K562 (cell line): ENCODE data around the gene ZNF24. TPM values are rescaled to one million over a fixed set of nuclear protein-coding genes. Genes with fewer than 3 reads are reported as not detected.

Experiments
- ATAC-seq: fragments of 200-7000 bp; cut with Tn5 transposase; 3 replicates; pipeline ENCODE4 v1.9.1; 2020; ENCODE audit warnings: moderate library complexity
- BruUV-seq: library from RNA; stranded (reverse); fragments of 400-500 nt; replicated peaks from 2 replicates; lab custom pipeline; 2021; lab: Mats Ljungman, UMichigan
- CTCF ChIA-PET: fragments of 300-600 bp; formaldehyde crosslinking; extraction: SDS; loops from one replicate; lab custom pipeline; 2021; ENCODE audit warnings: low intra/inter-chr PET ratio; lab: Yijun Ruan, JAX
- POLR2A ChIA-PET: fragments of 300-600, 350-650 bp; sonication (Branson Sonifier 250); formaldehyde crosslinking; extraction: SDS; loops from one replicate; lab custom pipeline; 2021; ENCODE audit warnings: antibody characterized with exemption, inconsistent platforms; lab: Yijun Ruan, JAX
- DNase-seq, 4 experiments: peaks; one replicate each; pipeline versions ENCODE4 v3.0.0 to v3.0.0-alpha.2; 2011 to 2018; ENCODE audit warnings: low spot score in 3 of 4, mixed read lengths in 3 of 4; ENCODE audit errors: extremely low read depth in 1 of 4
- FAIRE-seq: peaks from 2 replicates; lab custom pipeline; 2011; peaks lifted over from hg19 to GRCh38; lab: Jason Lieb, UNC
- H2AFZ ChIP-seq: 2 replicates; pipeline ENCODE4 v1.6.0; 2011; ENCODE audit warnings: low read depth, low read length, control low read depth, inconsistent platforms
- H3K27ac ChIP-seq: fragments of 200-600 bp; 3 replicates; pipeline ENCODE4 v1.8.0; 2011; ENCODE audit warnings: low read depth, mild to moderate bottlenecking, control low read depth, inconsistent platforms, low read length, moderate library complexity, mixed read lengths; ENCODE audit errors: extremely low read depth
- H3K27me3 ChIP-seq, 2 experiments: fragments of 300-600 bp in 1 of 2; 2 replicates in 1 of 2; 3 replicates in 1 of 2; pipeline versions ENCODE4 v1.6.0 to v1.8.0; 2011; ENCODE audit warnings: inconsistent platforms in 2 of 2, low read length in 2 of 2, mild to moderate bottlenecking in 1 of 2, mixed read lengths in 1 of 2, moderate library complexity in 1 of 2; ENCODE audit not compliant: control insufficient read depth in 2 of 2, insufficient read depth in 2 of 2
- H3K36me3 ChIP-seq: fragments of 300-600 bp; 3 replicates; pipeline ENCODE4 v1.8.0; 2011; ENCODE audit warnings: mild to moderate bottlenecking, low read length, inconsistent platforms; ENCODE audit not compliant: control insufficient read depth, insufficient read depth
- H3K4me1 ChIP-seq, 2 experiments: fragments of 200-600 bp in 1 of 2; replicated peaks in 1 of 2; 2 replicates in 1 of 2; 3 replicates in 1 of 2; pipeline versions ENCODE4 v1.5.1 to v1.8.0; 2011; ENCODE audit warnings: inconsistent platforms in 2 of 2, low read length in 2 of 2, mild to moderate bottlenecking in 1 of 2, mixed read lengths in 1 of 2, moderate library complexity in 1 of 2; ENCODE audit not compliant: control insufficient read depth in 2 of 2, insufficient read depth in 2 of 2
- H3K4me2 ChIP-seq: 2 replicates; pipeline ENCODE4 v1.6.1; 2011; ENCODE audit warnings: low read length, control low read depth, inconsistent platforms, mixed read lengths; ENCODE audit not compliant: insufficient read depth
- H3K4me3 ChIP-seq: fragments of 200-600 bp; sonication (generic), shearing (Covaris generic); 2 replicates; pipeline ENCODE4 v1.5.1; 2016; ENCODE audit warnings: control low read depth, inconsistent platforms
- H3K79me2 ChIP-seq: fragments of 200-600 bp; 3 replicates; pipeline ENCODE4 v1.8.0; 2011; ENCODE audit warnings: low read length, inconsistent platforms; ENCODE audit not compliant: control insufficient read depth, insufficient read depth
- H3K9ac ChIP-seq, 2 experiments: 2 replicates each; pipeline versions ENCODE4 v1.6.0 to v1.6.1; 2011; ENCODE audit warnings: low read depth in 2 of 2, low read length in 2 of 2, control low read depth in 1 of 2, inconsistent platforms in 1 of 2, mild to moderate bottlenecking in 1 of 2, mixed read lengths in 1 of 2; ENCODE audit not compliant: insufficient read depth in 1 of 2
- H3K9me1 ChIP-seq: one replicate; pipeline ENCODE4 v1.6.0; 2011; ENCODE audit warnings: inconsistent platforms, mild to moderate bottlenecking, low read length, moderate library complexity; ENCODE audit not compliant: control insufficient read depth, insufficient read depth
- H3K9me3 ChIP-seq: replicated peaks from 2 replicates; pipeline ENCODE4 v1.5.1; 2011; ENCODE audit warnings: low read depth, low read length, inconsistent platforms; ENCODE audit not compliant: control insufficient read depth, insufficient read depth
- H4K20me1 ChIP-seq: replicated peaks from 2 replicates; pipeline ENCODE4 v1.6.1; 2011; ENCODE audit warnings: low read length, inconsistent platforms, mixed read lengths; ENCODE audit not compliant: control insufficient read depth, insufficient read depth
- CBX5 ChIP-seq: IDR thresholded peaks from 2 replicates; pipeline ENCODE4 v1.6.1; 2014; ENCODE audit warnings: low read depth, borderline replicate concordance
- FOXA3 ChIP-seq, 2 experiments: fragments of 450-650 bp in 1 of 2; sonication (generic) in 1 of 2; formaldehyde crosslinking; IDR thresholded peaks in 1 of 2; conservative IDR thresholded peaks in 1 of 2; 2 replicates each; pipeline versions ENCODE4 v1.4.0 to v1.8.0; 2020 to 2022; ENCODE audit warnings: mild to moderate bottlenecking in 2 of 2, missing genetic modification reagents in 1 of 2
- FOXJ2 ChIP-seq: fragments of 200-800 bp; sonication (Bioruptor generic); IDR thresholded peaks from 2 replicates; pipeline ENCODE4 v1.6.1; 2016; ENCODE audit warnings: missing genetic modification characterization, missing compliant biosample characterization
- FOXP1 ChIP-seq: sonication (generic); formaldehyde crosslinking; IDR thresholded peaks from 2 replicates; pipeline ENCODE4 v1.8.0; 2022; ENCODE audit warnings: mild to moderate bottlenecking, missing genetic modification reagents
- JUN ChIP-seq, 2 experiments: sonication (generic) in 1 of 2; formaldehyde crosslinking in 1 of 2; IDR thresholded peaks; 2 replicates each; pipeline versions ENCODE4 v1.6.1 to v1.8.0; 2012 to 2022; ENCODE audit warnings: borderline replicate concordance in 2 of 2, mild to moderate bottlenecking in 2 of 2, improper control_type of control experiment in 1 of 2, low read depth in 1 of 2, low read length in 1 of 2, missing genetic modification reagents in 1 of 2
- TEAD1 ChIP-seq, 2 experiments: fragments of 450-650 bp in 1 of 2; sonication (generic) in 1 of 2; formaldehyde crosslinking; IDR thresholded peaks; 2 replicates each; pipeline versions ENCODE4 v1.4.0 to v1.8.0; 2020 to 2022; ENCODE audit warnings: mild to moderate bottlenecking in 2 of 2, missing genetic modification reagents in 1 of 2
- TEAD4 ChIP-seq, 2 experiments: sonication (generic) in 1 of 2; formaldehyde crosslinking in 1 of 2; IDR thresholded peaks; 2 replicates each; pipeline versions ENCODE4 v1.6.1 to v1.8.0; 2012 to 2022; ENCODE audit warnings: borderline replicate concordance in 1 of 2, inconsistent platforms in 1 of 2, low read length in 1 of 2, mild to moderate bottlenecking in 1 of 2, missing genetic modification reagents in 1 of 2
- ZHX1 ChIP-seq: fragments of 150-350 bp; conservative IDR thresholded peaks from 2 replicates; pipeline ENCODE4 v1.6.1; 2014; ENCODE audit warnings: low read length
- ZNF431 ChIP-seq: sonication (generic); formaldehyde crosslinking; IDR thresholded peaks from 2 replicates; pipeline ENCODE4 v1.8.0; 2022; ENCODE audit warnings: mild to moderate bottlenecking, missing genetic modification reagents
- ZNF511 ChIP-seq: sonication (generic); formaldehyde crosslinking; IDR thresholded peaks from 2 replicates; pipeline ENCODE4 v1.8.0; 2022; ENCODE audit warnings: mild to moderate bottlenecking, missing genetic modification reagents
- WGBS: fragments of 100-300 bp; shearing (Covaris generic); methylation state at CpG from one replicate; pipeline ENCODE4 v1.1.6; 2016; ENCODE audit warnings: low coverage, mixed read lengths; ENCODE audit not compliant: insufficient coverage; ENCODE audit errors: missing lambda C conversion rate; 5-methylcytosine and 5-hydroxymethylcytosine counted together
- in situ Hi-C: fragments of 300-500 bp; cut with MboI; formaldehyde crosslinking; loops from 4 replicates; pipeline ENCODE4 v1.15.0; 2018; ENCODE audit warnings: inconsistent platforms, mixed read lengths
- intact Hi-C: fragments of 100-400 bp; cut with micrococcal nuclease; formaldehyde crosslinking; loops from 2 replicates; pipeline ENCODE4 v1.14.2; 2022
- polyA plus RNA-seq, 8 experiments: library from polyadenylated mRNA; depleted of rRNA in 4 of 8; stranded (reverse) in 5 of 8; unstranded in 3 of 8; fragments of >200 nt; fragmentation: Nextera tagmentation in 2 of 8; fragmentation: Illumina TruSeq in 1 of 8; extraction: Ambion mirVana in 2 of 8; extraction: Trizol in 1 of 8; gene quantifications; 2 replicates each; pipeline versions ENCODE4 v1.2.1 to v1.2.3, GENCODE V29; 2011 to 2014; ENCODE audit warnings: inconsistent platforms in 1 of 8, missing spikeins in 1 of 8
- total RNA-seq, 7 experiments: library from RNA; depleted of rRNA in 6 of 7; stranded (reverse); fragments of >200 nt in 6 of 7; fragmentation: Illumina TruSeq in 2 of 7; extraction: Trizol in 2 of 7; gene quantifications; 2 replicates each; pipeline versions ENCODE4 v1.2.1 to v1.2.3, GENCODE V29; 2011 to 2021; ENCODE audit warnings: low replicate concordance in 1 of 7
- TF ChIP-seq, protein P1 (sequence below): fragments of 450-650 bp; IDR thresholded peaks from one replicate; pipeline ENCODE4 v1.6.1; 2018; ENCODE audit warnings: mild to moderate bottlenecking, moderate library complexity; ENCODE audit not compliant: partially characterized antibody

Gene ZNF24
- total and polyA plus RNA-seq, 9 of the 15 experiments (the other 6 are each of a cell fraction or from before 2014, with no cell fraction given) = 35.7 to 72.8 (median 54.1) TPM

GRCh38 chr18:35343488-35343935 lies 708 bp downstream of the ZNF24 start:
- Histone ChIP-seq H3K36me3 (peaks cover 45% of the 10 kb centered on the region), H3K27me3 (no peaks in the 10 kb centered on the region), H3K4me3 (peak overlapping the region; percentile 91), H3K9me3 (no peaks in the 10 kb centered on the region), H3K79me2 (peaks cover 57% of the 10 kb centered on the region), H3K27ac (peak overlapping the region; percentile 99), H4K20me1 (peaks cover 17% of the 10 kb centered on the region), H3K4me1 (peaks cover 8 to 10% of the 10 kb centered on the region in 2 experiments; a peak in 4 of 5 replicates), H2AFZ (peak overlapping the region; percentile 94), H3K4me2 (peak overlapping the region; percentile 99), H3K9ac (peak overlapping the region; percentile 99), H3K9me1 (no peaks in the 10 kb centered on the region)
- POLR2A ChIA-PET = interaction anchor here (0.7 to 1.5 kb wide), 4 partner anchors 8 to 104 kb away, joined by 3 to 4 read pairs (median 4); partner anchors contain the start of gene ZNF397
- in situ Hi-C loops (no loop called here), intact Hi-C loops (loop anchor here (5.0 to 10.0 kb wide), 3 partner anchors 51 to 299 kb away; partner anchors contain the start of genes MAPRE2, ZNF397 and ZSCAN30)
- peak; percentile 3; the same call in 2 of the 3 replicates for ATAC-seq
- no peak for DNase-seq
- WGBS = under 1% methylated on average over 15 of the region's 15 CpGs
- FAIRE-seq = no peak
- BruUV-seq = TSS peak; percentile 38
- CTCF ChIA-PET = no interaction called here
- TF ChIP-seq TEAD4 (IDR thresholded peaks at IDR 0.05; ENCODE audit: low read length) (no peak), TEAD4 (CRISPR knock-in tag; IDR thresholded peaks at IDR 0.05; ENCODE audit: borderline replicate concordance) (0 out of 2 replicates have a peak, but pooled peaks have one; percentile 50), ZNF431 (CRISPR knock-in tag) (no peak), FOXA3 (CRISPR knock-in tag; conservative IDR thresholded peaks at IDR 0.05 in 1 of 2, IDR thresholded peaks at IDR 0.05 in 1 of 2) (peak in 1 of 2 experiments; percentile 55; a peak in 1 of 4 replicates), FOXP1 (peak; percentile 69; the same call in 1 of the 2 replicates), CBX5 (no peak), FOXJ2 (peak; percentile 50), ZNF511 (CRISPR knock-in tag) (peak; percentile 5; the same call in 1 of the 2 replicates), TEAD1 (CRISPR knock-in tag; IDR thresholded peaks at IDR 0.05) (peak in 1 of 2 experiments; percentile 41; a peak in 1 of 4 replicates), ZHX1 (0 out of 2 replicates have a peak, but pooled peaks have one; percentile 20), JUN (IDR thresholded peaks at IDR 0.05; ENCODE audit: borderline replicate concordance, low read depth, low read length) (no peak), JUN (CRISPR knock-in tag; IDR thresholded peaks at IDR 0.05; ENCODE audit: borderline replicate concordance) (0 out of 2 replicates have a peak, but pooled peaks have one; percentile 64)
- TF ChIP-seq, protein P1, sequence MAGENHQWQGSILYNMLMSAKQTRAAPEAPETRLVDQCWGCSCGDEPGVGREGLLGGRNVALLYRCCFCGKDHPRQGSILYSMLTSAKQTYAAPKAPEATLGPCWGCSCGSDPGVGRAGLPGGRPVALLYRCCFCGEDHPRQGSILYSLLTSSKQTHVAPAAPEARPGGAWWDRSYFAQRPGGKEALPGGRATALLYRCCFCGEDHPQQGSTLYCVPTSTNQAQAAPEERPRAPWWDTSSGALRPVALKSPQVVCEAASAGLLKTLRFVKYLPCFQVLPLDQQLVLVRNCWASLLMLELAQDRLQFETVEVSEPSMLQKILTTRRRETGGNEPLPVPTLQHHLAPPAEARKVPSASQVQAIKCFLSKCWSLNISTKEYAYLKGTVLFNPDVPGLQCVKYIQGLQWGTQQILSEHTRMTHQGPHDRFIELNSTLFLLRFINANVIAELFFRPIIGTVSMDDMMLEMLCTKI = no peak
